ENCODE data around the gene C4orf51. TPM values are rescaled to one million over a fixed set of nuclear protein-coding genes. Genes with fewer than 3 reads are reported as not detected.
"Not testable (repeated sequence)": the region's sequence is repeated elsewhere in the genome, so short reads cannot be mapped to it uniquely, and the experiment has no call there.

The C4orf51 gene
- total RNA-seq, 2 donors from 2014 or later = not detected

DNA sequence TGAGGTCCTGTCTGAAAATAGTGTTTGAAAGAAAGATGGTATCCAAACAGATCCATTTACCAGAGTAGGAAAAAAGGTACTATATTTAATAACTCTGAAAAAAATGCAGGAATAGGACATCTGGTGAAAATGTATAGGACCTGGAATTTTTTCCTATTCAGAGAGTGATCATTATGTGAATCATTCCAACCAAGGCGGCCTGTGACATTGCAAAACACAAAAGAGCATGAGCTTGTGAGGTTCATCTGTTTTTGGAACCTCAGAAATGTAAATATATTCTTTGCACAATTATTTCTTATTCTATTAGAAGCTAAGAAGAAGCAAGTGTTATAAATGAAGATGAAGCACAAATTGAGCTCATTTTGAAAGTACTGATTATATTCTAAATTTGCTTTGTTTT lies 2.0 kb downstream of the C4orf51 start:
- no peak for ATAC-seq
- Mint-ChIP-seq H3K4me1 (ENCODE audit: low read depth in 2 of 2) (no peaks in the 10 kb centered on the region), H3K27me3 (peaks cover 14 to 23% of the 10 kb centered on the region in 2 donors), H3K9me3 (no peaks in the 10 kb centered on the region), H3K4me3 (no peak overlapping the region), H3K27ac (no peak overlapping the region), H3K36me3 (no peaks in the 10 kb centered on the region)
- DNase-seq (ENCODE audit: low spot score) = no peak

DNA sequence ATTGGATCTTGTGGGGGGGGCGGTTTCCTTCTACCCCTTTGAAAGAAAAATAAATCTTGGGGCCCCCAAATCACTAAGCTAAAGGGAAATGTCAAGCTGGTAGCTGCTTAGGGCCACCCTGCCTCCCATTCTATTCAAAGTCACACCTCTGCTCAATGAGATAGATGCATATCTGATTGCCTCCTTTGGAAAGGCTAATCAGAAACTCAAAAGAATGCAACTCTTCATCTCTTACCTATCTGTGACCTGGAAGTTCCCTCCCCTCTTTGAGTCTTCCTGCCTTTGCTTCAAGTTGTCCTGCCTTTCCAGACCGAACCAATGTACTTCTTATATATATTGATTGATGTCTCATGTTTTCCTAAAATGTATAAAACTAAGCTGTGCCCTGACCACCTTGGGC lies 7.0 kb downstream of the C4orf51 start:
- Mint-ChIP-seq H3K27ac (no peak overlapping the region), H3K27me3 (peaks cover 11 to 21% of the 10 kb centered on the region in 2 donors), H3K36me3 (no peaks in the 10 kb centered on the region), H3K4me3 (no peak overlapping the region), H3K4me1 (ENCODE audit: low read depth in 2 of 2) (no peaks in the 10 kb centered on the region), H3K9me3 (no peaks in the 10 kb centered on the region)
- no peak for ATAC-seq
- DNase-seq (ENCODE audit: low spot score) = no peak

DNA sequence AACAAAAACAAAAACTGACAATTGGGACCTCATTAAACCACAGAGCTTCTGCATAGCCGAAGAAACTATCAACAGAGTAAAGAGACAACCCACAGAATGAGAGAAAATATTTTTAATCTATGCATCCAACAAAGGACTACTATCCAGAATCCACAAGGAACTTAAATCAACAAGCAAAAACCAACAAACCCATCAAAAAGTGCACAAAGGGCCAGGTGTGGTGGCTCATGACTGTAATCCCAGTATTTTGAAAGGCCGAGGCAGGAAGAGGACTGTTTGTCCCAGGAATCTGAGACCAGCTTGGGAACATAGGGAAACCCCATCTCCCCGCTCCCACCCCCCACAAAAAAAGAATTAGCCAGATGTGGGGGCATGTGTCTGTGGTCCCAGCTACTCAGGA lies 10.7 kb downstream of the C4orf51 start:
- no peaks in the 10 kb centered on the region for H3K9me3 Mint-ChIP-seq
- no peak for ATAC-seq
- H3K36me3 Mint-ChIP-seq = no peaks in the 10 kb centered on the region
- DNase-seq (ENCODE audit: low spot score) = no peak
- H3K27ac Mint-ChIP-seq = no peak overlapping the region
- no peaks in the 10 kb centered on the region for H3K4me1 Mint-ChIP-seq (ENCODE audit: low read depth in 2 of 2)
- peaks cover 5 to 6% of the 10 kb centered on the region in 2 donors for H3K27me3 Mint-ChIP-seq
- no peak overlapping the region for H3K4me3 Mint-ChIP-seq

DNA sequence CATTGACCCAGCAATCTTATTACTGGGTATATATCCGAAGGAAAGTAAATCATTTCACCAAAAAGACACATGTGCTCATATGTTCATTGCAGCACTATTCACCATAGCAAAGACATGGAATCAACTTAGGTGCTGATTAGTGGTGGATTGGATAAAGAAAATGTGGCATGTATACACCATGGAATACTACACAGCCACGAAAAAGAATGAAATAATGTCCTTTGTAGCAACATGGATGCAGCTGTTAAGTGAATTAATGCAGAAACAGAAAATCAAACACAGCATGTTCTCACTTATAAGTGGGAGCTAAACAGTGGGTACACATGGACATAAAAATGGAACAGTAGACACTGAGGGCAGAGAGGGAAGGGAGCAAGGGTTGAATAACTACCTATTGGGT lies 11.5 kb downstream of the C4orf51 start:
- ATAC-seq; H3K36me3 Mint-ChIP-seq; H3K4me3 Mint-ChIP-seq; H3K27ac Mint-ChIP-seq; H3K9me3 Mint-ChIP-seq; DNase-seq (ENCODE audit: low spot score); H3K27me3 Mint-ChIP-seq; H3K4me1 Mint-ChIP-seq (ENCODE audit: low read depth in 2 of 2): not testable (repeated sequence)

DNA sequence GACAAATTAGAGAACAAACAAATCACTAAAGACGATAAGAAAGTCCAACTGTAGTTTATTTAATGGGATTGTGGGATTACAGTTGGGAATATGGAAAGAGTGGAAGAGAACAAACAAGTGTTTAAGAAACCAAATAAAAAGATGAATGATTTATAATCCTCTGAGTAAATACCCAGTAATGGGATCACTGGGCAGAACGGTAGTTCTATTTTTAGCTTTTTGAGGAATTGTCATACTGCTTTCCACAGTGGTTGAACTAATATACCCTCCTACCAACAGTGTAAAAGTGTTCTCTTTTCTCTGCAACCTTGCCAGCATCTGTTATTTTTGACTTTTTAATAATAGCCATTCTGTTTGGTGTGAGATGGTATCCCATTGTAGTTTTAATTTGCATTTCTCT lies 15.0 kb downstream of the C4orf51 start:
- no peak for DNase-seq (ENCODE audit: low spot score)
- no peak for ATAC-seq
- Mint-ChIP-seq H3K4me3 (no peak overlapping the region), H3K27me3 (peaks cover 0 to 10% of the 10 kb centered on the region in 2 donors), H3K27ac (no peak overlapping the region), H3K4me1 (ENCODE audit: low read depth in 2 of 2) (no peaks in the 10 kb centered on the region), H3K36me3 (no peaks in the 10 kb centered on the region), H3K9me3 (no peaks in the 10 kb centered on the region)

DNA sequence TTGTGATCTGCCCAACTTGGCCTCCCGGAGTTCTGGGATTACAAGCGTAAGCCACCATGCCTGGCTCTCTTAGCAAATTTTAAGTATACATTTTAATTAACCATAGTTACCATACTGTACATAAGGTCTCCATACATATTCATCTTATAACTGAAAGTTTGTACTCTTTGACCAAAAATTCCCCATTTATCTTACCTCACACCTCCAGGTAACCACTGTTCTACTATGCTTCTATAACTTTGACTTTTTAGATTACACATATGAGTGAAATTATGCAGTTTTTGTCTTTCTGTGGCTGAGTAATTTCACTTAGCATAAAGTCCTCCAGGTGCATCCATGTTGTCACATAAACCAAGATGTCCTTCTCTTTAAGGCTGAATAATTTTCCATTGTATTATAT lies 17.4 kb downstream of the C4orf51 start:
- H3K4me1 Mint-ChIP-seq (ENCODE audit: low read depth in 2 of 2) = no peaks in the 10 kb centered on the region
- no peak for ATAC-seq

DNA sequence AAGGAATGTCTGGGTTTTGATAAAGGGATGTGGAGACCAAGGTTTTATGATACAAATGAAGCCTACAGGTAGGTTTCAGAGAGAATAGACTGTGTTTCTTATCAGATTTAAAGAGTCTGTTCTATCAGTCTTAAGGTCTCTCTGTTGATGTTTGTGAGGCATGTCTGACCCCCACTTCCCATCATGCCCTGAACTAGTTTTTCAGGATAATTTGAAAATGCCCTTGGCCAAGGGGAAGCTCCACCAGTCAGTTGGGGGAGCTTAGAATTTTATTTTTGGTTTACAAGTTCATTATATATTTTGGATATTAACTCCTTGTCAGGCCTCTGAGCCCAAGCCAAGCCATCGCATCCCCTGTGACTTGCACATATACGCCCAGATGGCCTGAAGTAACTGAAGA lies 18.6 kb downstream of the C4orf51 start:
- DNase-seq (ENCODE audit: low spot score) (no peak), ATAC-seq (no peak)
- no peaks in the 10 kb centered on the region for H3K36me3 Mint-ChIP-seq
- H3K4me3 Mint-ChIP-seq = no peak overlapping the region
- no peak overlapping the region for H3K27ac Mint-ChIP-seq
- H3K27me3 Mint-ChIP-seq = peaks cover 4 to 20% of the 10 kb centered on the region in 2 donors
- H3K9me3 Mint-ChIP-seq = no peaks in the 10 kb centered on the region
- H3K4me1 Mint-ChIP-seq (ENCODE audit: low read depth in 2 of 2) = no peaks in the 10 kb centered on the region

More for the DNA sequence above, 17.4 kb downstream of the C4orf51 start:
- H3K27me3 Mint-ChIP-seq = peaks cover 4 to 20% of the 10 kb centered on the region in 2 donors
- H3K4me3 Mint-ChIP-seq = no peak overlapping the region
- no peaks in the 10 kb centered on the region for H3K9me3 Mint-ChIP-seq
- H3K36me3 Mint-ChIP-seq = no peaks in the 10 kb centered on the region
- H3K27ac Mint-ChIP-seq = no peak overlapping the region
- DNase-seq (ENCODE audit: low spot score) = no peak

DNA sequence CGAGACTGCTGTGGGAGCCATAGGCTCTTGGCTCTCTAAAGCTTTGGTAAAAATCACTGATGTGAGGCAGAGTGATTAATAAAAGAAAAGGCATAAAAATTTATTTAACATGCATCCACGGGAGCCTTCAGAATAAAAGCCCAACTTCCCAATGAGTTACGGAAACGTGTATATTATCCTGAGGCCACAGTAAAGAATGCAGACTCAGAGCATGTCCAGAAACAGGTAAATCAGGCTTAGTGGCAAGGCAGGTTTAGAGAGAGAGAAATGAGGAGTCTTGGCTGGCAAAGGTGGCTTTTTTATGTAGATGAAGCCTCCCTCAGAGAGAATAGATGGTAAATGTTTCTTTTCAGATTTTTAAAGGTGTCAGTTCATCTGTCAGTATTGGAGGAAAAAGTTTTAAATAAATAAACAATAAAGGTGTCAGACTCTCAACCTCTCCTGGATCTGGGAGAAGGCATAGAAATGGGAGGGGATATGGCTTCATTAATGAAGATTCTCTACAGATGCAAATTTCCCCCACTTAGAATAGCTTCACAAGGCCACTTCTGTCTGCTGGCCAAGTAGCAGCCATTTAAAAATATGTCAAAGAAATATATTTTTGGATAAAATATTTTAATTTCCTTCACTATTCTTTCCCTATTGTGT lies 24.0 kb downstream of the C4orf51 start:
- H3K27me3 Mint-ChIP-seq = peaks cover 4 to 19% of the 10 kb centered on the region in 2 donors
- no peaks in the 10 kb centered on the region for H3K4me1 Mint-ChIP-seq (ENCODE audit: low read depth in 2 of 2)
- H3K27ac Mint-ChIP-seq = no peak overlapping the region
- no peaks in the 10 kb centered on the region for H3K9me3 Mint-ChIP-seq
- DNase-seq (ENCODE audit: low spot score) = no peak
- no peaks in the 10 kb centered on the region for H3K36me3 Mint-ChIP-seq
- no peak for ATAC-seq
- H3K4me3 Mint-ChIP-seq = no peak overlapping the region

DNA sequence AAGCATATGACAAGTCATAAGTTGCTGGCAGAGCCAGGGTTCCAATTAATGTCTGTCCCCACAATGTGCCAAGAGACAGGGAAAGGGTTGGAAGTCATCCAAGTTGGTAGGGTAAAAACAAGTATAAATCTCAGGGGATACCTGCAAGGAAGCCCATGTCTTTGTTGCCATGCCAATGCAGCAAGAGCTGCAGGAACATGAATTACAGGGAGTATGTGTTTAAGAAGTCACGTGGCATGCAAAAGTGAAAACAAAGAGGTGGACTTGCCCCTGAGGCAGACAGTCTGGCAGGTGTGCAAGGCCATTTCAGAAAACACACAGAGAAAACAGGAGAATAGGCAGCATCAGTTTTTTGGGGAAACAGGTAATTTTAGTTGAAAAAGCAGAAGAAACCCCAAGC lies 29.4 kb downstream of the C4orf51 start:
- DNase-seq (ENCODE audit: low spot score) = no peak
- Mint-ChIP-seq H3K27ac (no peak overlapping the region), H3K4me1 (ENCODE audit: low read depth in 2 of 2) (no peaks in the 10 kb centered on the region), H3K9me3 (peaks cover 7% of the 10 kb centered on the region), H3K36me3 (peaks cover 18% of the 10 kb centered on the region), H3K27me3 (peaks cover 8 to 11% of the 10 kb centered on the region in 2 donors), H3K4me3 (no peak overlapping the region)
- ATAC-seq = no peak

DNA sequence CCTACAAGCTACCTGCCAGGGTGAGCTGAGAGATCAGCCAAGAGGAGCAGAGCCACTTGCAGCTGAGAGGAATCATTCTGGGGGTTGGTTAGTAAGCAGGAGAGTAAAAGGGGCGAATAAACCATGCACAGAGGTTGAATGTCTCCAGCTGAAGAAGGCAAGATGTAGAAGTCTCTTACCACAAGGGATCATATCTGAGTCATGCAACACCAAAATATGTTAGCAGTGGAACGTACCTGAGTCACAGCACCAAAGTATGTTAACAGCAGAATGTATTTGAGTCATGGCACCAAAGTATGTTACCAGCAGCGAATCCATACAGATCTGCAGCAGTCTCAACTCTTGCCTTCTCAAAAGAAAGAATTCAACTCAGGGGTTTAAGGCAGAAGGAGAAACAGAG lies 29.9 kb downstream of the C4orf51 start:
- H3K27ac Mint-ChIP-seq = no peak overlapping the region

DNA sequence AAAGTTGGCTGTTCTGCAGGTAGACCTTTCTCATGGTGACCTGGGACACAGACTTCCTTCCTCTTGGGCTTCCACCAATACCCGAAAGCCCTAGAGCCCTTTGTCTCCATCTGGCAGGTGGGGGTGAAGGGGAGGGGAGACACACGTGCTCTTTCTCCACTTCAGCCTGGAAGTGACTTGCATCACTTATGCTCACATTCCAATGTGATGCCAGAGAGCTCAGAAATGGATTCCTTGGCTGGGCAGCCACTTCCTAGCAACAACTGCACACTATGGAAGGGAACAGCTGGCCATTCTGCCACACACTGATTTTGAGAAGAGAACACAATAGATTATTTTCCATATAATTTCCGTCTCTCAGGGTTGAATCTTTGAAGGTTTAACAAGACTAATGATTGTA lies 36.3 kb downstream of the C4orf51 start:
- DNase-seq (ENCODE audit: low spot score) (no peak), ATAC-seq (no peak)
- H3K4me3 Mint-ChIP-seq = no peak overlapping the region
- H3K27ac Mint-ChIP-seq = no peak overlapping the region
- peaks cover 9 to 10% of the 10 kb centered on the region in 2 donors for H3K4me1 Mint-ChIP-seq (ENCODE audit: low read depth in 2 of 2)
- peaks cover 6% of the 10 kb centered on the region for H3K36me3 Mint-ChIP-seq
- H3K27me3 Mint-ChIP-seq = peaks cover 14 to 30% of the 10 kb centered on the region in 2 donors
- peaks cover 7% of the 10 kb centered on the region for H3K9me3 Mint-ChIP-seq

More for the DNA sequence above, 29.9 kb downstream of the C4orf51 start:
- Mint-ChIP-seq H3K4me1 (ENCODE audit: low read depth in 2 of 2) (no peaks in the 10 kb centered on the region), H3K27me3 (peaks cover 8 to 13% of the 10 kb centered on the region in 2 donors), H3K4me3 (no peak overlapping the region), H3K36me3 (peaks cover 18% of the 10 kb centered on the region), H3K9me3 (peaks cover 7% of the 10 kb centered on the region)
- ATAC-seq = peak in 1 of 2 donors; percentile 11
- no peak for DNase-seq (ENCODE audit: low spot score)

DNA sequence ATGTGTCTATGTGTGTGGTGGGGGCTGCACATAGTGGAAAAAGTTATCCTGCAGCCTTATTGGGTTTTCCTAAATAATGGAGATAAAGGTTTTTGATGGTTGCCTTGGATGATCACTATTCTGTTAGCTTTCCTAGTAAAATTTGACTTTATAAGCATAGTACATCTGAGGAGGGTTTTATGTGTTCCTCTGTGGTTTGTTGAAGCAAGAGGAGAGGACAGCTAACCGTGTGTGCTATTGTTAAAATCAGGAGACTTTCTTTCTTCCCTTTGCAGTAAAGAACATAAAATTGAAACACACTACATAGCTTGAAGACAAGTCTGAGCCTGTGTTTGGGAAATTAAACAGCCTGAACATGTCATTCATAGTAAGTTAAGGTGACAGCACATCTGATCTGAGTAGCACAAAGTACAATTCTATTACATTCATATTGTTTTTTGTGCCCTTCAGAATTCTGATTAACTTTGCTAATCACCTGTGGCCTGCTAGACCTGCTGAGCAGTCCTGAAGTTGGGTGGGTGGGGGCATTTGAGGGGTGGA lies 36.8 kb downstream of the C4orf51 start:
- peaks cover under 1% of the 10 kb centered on the region for H3K36me3 Mint-ChIP-seq
- DNase-seq (ENCODE audit: low spot score) (no peak), ATAC-seq (no peak)
- no peak overlapping the region for H3K4me3 Mint-ChIP-seq
- peaks cover 8 to 33% of the 10 kb centered on the region in 2 donors for H3K27me3 Mint-ChIP-seq
- peaks cover 9 to 10% of the 10 kb centered on the region in 2 donors for H3K4me1 Mint-ChIP-seq (ENCODE audit: low read depth in 2 of 2)
- H3K27ac Mint-ChIP-seq = no peak overlapping the region
- H3K9me3 Mint-ChIP-seq = peaks cover 2% of the 10 kb centered on the region

DNA sequence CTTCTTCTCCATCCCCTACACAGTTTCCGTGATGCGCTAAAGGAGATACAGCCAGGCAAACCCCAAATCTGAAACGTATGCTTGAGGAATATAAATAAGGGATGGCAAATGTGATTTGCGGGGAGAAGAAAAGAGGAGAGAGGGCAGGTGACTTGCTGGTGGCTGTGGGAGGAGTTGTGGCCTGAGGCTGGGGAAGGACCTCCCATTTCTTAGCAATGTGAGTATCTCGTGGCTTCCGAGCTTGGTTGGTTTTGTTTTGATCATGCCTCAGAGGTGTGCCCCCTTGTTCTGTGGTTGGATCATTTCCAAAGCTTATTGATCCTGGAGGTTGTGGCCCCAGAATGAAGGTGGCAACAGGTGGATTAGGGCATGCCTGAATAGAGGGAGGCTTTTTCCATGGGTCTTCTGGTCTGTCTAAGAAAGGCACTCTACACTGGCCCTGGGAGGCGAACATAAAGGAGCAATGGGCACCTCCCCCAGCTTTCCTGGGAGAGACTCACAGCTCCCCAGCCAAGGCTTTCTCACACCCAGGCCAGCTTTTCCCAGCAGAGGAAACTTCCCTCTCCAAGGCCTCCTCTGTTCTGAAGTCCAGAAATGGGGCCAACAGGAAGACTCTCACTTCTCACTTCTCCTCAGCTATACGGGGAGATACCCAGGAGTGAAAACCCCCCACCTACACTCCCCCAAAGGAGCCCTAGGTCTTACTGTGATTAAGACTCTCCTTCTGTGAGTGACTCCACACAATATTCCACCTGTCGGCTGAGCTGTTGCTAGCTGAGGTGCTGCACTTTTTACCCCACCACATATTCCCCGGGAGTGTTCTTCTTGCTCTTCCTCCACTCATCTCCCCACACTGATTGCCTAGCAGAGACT lies 40.0 kb downstream of the C4orf51 start:
- ATAC-seq (no peak), DNase-seq (ENCODE audit: low spot score) (no peak)
- Mint-ChIP-seq H3K4me3 (peak overlapping the region; percentile 13), H3K27ac (peak overlapping the region in 1 of 2 donors; percentile 15), H3K36me3 (no peaks in the 10 kb centered on the region), H3K9me3 (no peaks in the 10 kb centered on the region), H3K27me3 (peaks cover 7 to 29% of the 10 kb centered on the region in 2 donors), H3K4me1 (ENCODE audit: low read depth in 2 of 2) (peaks cover 9 to 10% of the 10 kb centered on the region in 2 donors)

DNA sequence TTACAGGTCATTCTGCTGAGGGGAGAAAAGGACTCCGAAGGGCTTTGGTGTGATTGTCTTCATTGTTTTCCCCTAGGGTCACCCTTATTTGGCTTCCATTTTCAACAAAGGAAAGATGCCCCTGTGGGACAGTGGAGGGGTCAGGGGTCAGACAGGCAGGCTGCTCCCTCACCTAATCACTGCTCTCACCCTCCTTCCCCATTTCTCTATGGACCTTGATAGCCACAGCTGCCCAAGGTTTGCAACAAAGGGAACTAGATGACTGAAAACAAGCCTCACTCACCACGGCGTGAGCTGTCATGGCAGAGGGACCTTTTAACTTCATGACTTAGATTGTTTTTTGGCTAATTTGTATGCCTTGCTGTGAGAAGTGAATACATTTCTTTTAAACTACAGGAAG lies 40.7 kb downstream of the C4orf51 start:
- H3K4me1 Mint-ChIP-seq (ENCODE audit: low read depth in 2 of 2) = peaks cover 9 to 10% of the 10 kb centered on the region in 2 donors
- no peaks in the 10 kb centered on the region for H3K9me3 Mint-ChIP-seq
- ATAC-seq (no peak), DNase-seq (ENCODE audit: low spot score) (no peak)
- no peak overlapping the region for H3K4me3 Mint-ChIP-seq
- H3K27ac Mint-ChIP-seq = no peak overlapping the region
- H3K27me3 Mint-ChIP-seq = peaks cover 7 to 31% of the 10 kb centered on the region in 2 donors
- no peaks in the 10 kb centered on the region for H3K36me3 Mint-ChIP-seq

Measured in natural killer cell treated with Interleukin-12 subunit alpha and Interleukin-12 subunit beta and Interleukin-15 and Interleukin-18, amount 100 ng/mL, for 72 hours (primary cell).